ENCODE data around the gene CDK6.

DNA sequence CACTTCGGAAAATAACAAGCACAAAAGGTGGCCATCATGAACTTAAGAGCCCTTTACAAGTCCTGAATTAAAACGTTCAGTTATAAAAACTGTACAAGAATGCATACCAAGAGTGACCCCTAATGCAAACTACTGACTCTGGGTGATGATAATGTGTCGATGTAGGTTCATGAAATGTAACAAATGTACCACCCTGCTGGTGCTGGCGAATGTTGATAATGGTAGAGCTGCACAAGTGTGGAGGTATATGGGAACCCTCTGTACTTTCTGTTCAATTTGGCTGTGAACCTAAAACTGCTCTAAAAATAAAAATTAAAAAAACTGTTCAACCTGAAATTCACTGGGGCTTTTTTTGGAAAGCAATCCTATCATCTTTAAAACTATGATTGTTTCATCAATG is 249.5 kb downstream of the CDK6 start:
- TF ChIP-seq, protein P1, sequence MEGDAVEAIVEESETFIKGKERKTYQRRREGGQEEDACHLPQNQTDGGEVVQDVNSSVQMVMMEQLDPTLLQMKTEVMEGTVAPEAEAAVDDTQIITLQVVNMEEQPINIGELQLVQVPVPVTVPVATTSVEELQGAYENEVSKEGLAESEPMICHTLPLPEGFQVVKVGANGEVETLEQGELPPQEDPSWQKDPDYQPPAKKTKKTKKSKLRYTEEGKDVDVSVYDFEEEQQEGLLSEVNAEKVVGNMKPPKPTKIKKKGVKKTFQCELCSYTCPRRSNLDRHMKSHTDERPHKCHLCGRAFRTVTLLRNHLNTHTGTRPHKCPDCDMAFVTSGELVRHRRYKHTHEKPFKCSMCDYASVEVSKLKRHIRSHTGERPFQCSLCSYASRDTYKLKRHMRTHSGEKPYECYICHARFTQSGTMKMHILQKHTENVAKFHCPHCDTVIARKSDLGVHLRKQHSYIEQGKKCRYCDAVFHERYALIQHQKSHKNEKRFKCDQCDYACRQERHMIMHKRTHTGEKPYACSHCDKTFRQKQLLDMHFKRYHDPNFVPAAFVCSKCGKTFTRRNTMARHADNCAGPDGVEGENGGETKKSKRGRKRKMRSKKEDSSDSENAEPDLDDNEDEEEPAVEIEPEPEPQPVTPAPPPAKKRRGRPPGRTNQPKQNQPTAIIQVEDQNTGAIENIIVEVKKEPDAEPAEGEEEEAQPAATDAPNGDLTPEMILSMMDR (IDR thresholded peaks at IDR 0.05): no peak
- TF ChIP-seq POLR2A (IDR thresholded peaks at IDR 0.05): no peak

Measured in lower leg skin (tissue), 3 donors.